Measurements from ENCODE around the gene DPYD.

The DPYD gene

DNA sequence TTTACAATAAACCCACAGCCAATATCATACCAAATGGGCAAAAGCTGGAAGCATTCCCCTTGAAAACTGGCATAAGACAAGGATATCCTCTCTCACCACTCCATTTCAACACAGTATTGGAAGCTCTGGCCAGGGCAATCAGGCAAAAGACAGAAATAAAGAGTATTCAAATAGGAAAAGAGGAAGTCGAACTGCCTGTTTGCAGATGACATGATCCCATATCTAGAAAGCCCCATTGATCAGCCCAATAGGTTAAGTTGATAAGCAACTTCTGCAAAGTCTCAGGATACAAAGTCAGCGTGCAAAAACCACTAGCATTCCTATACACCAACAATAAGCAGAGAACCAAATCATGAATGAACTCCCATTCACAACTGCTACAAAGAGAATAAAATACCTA, 235.5 kb downstream of the DPYD start:
- H3K27ac ChIP-seq, result no peak overlapping the region
- no peak for TF ChIP-seq ZFX (IDR thresholded peaks at IDR 0.05; ENCODE audit: borderline replicate concordance)
- TF ChIP-seq, protein P1, sequence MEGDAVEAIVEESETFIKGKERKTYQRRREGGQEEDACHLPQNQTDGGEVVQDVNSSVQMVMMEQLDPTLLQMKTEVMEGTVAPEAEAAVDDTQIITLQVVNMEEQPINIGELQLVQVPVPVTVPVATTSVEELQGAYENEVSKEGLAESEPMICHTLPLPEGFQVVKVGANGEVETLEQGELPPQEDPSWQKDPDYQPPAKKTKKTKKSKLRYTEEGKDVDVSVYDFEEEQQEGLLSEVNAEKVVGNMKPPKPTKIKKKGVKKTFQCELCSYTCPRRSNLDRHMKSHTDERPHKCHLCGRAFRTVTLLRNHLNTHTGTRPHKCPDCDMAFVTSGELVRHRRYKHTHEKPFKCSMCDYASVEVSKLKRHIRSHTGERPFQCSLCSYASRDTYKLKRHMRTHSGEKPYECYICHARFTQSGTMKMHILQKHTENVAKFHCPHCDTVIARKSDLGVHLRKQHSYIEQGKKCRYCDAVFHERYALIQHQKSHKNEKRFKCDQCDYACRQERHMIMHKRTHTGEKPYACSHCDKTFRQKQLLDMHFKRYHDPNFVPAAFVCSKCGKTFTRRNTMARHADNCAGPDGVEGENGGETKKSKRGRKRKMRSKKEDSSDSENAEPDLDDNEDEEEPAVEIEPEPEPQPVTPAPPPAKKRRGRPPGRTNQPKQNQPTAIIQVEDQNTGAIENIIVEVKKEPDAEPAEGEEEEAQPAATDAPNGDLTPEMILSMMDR (IDR thresholded peaks at IDR 0.05), result no peak

DNA sequence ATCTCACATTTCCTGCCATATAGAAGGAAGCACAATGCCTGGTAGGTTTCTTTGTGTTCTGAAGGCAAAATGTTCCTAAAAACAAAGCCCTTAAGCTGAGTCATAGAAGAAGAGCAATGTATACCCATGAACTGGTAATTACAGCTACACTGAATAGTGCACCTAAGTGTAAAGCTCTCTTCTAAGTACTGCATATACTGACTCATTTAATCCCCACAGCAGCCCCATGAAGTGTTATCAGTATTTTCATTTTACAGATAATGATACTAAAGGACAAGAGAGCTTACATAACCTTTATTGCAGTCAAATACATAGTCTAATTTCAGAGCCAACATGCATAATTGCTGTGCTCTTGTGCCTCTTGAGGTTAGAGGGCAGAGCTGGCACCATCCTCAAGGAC, 239.9 kb downstream of the DPYD start:
- TF ChIP-seq, protein P1 (IDR thresholded peaks at IDR 0.05), result no peak
- no peak for TF ChIP-seq ZFX (IDR thresholded peaks at IDR 0.05; ENCODE audit: borderline replicate concordance)
- H3K27ac ChIP-seq, result no peak overlapping the region

DNA sequence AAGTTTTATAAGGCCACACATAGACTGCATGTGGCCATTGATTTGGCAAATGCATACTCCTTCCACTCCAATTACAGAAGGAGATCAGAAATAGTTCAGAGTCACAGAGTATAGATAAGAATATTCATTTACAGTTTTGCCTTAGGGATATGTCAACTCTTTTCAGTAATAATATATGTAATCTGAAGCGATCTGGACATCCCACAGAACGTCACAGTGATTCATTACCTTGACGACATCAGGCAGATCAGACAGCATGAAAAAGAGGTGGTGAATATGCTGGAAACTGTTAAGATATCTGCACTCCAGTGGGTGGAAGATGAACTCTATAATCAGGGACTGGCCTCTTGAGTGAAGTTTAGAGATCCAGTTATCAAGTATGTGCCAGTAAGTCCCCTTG, 240.4 kb downstream of the DPYD start:
- TF ChIP-seq, protein P1 (IDR thresholded peaks at IDR 0.05), result no peak
- TF ChIP-seq ZFX (IDR thresholded peaks at IDR 0.05; ENCODE audit: borderline replicate concordance), result no peak
- no peak overlapping the region for H3K27ac ChIP-seq

DNA sequence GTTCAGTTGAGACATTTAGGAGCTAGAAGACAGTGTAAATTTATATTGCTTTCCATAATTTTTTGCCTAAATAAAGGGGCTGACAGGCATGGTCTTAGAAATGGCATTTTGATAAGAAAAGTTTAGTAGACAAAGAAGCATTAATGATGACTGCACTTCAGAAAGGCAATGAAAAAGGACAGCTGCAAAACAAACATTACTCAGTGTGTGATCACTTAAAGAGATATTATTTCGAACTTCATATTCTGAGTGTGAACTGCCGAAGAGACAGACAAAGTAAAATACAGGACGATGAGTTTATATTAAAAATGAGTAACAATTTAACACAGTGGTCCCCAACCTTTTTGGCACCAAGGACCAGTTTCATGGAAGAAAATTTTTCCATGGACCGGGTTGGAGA, 243.1 kb downstream of the DPYD start:
- TF ChIP-seq ZFX (IDR thresholded peaks at IDR 0.05; ENCODE audit: borderline replicate concordance), result no peak
- TF ChIP-seq, protein P1 (IDR thresholded peaks at IDR 0.05), result no peak
- no peak overlapping the region for H3K27ac ChIP-seq

DNA sequence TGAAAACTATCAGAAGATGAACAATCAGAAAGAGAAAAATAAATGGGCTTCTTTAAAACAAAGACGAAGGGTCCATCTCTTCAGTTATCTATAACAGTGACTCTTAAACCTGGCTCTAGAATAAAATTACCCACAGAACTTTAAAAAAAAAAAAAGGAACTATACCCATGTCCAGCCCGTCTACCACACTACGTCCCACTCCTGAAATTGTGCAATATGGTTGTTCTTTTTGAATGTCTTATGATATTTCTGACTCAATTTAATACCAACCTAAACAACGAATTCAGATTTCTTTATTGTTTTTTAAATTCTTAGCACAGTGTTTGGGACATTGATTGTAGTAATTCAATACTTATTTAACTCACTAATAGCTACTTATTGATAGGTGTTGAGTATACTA, 246.3 kb downstream of the DPYD start:
- TF ChIP-seq, protein P1 (IDR thresholded peaks at IDR 0.05), result no peak
- no peak for TF ChIP-seq ZFX (IDR thresholded peaks at IDR 0.05; ENCODE audit: borderline replicate concordance)
- no peak overlapping the region for H3K27ac ChIP-seq

DNA sequence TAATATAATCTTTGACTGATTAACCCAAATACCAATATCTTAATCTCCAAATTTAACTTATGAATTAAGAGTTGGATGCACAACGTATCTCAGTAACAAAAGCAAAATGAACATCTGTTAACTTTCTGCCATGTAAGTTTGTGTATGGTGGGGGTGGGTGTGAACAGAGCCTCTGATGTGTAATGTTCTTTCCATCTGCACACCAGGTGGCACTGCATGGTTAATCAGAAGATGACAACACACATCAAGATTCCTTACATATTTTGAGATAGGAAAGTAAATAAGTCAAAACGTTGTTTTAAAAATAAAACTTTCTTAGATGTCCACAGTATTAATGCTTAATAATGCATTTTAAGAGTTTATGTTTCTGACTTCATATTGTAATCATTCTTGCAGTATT, 251.9 kb downstream of the DPYD start:
- TF ChIP-seq, protein P1 (IDR thresholded peaks at IDR 0.05), result peak; percentile 54
- TF ChIP-seq ZFX (IDR thresholded peaks at IDR 0.05; ENCODE audit: borderline replicate concordance), result no peak
- no peak overlapping the region for H3K27ac ChIP-seq

DNA sequence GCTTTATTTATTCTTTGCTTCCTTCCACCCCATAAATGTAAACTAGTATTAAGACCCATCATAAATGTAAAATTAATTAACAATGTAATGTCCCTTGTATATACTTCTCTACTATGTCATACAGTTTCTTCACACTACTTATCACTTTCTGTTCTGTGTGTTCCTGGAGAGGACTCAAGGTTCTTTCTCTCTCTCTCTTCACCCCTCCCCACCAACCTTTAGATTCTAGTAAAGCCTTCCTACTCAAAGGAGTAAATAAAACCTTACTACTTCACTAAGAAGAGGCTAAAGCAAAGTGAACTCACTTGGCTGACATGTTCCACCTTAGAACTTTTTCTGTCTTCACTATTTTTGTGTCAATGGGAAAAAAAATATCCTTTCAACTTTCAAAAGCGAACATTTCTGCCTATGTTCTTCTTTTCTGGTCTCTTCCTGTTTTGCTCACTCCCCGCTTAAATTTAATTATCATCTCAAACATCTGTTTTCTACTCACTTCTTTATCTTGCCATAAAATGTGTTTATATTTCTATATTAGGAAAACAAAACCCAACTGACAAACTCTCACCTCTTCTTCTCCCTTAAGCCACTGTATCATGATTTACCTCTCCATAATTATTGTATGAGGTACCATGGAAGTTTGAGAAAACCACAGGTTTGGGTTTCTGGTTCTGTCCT, 260.3 kb downstream of the DPYD start:
- TF ChIP-seq, protein P1 (IDR thresholded peaks at IDR 0.05), result no peak
- TF ChIP-seq ZFX (IDR thresholded peaks at IDR 0.05; ENCODE audit: borderline replicate concordance), result no peak

More for the DNA sequence above, 260.3 kb downstream of the DPYD start:
- no peak overlapping the region for H3K27ac ChIP-seq
